T follicular helper cell (primary cell): ENCODE results near the gene LRRFIP2.

Experiments used
- DNase-seq: peaks from one replicate; pipeline ENCODE4 v3.0.0-alpha.2; 2020; ENCODE audit warnings: low read depth

LRRFIP2 gene

GRCh38 chr3:37025561-37026335, 148.6 kb downstream of the LRRFIP2 start:
- no peak for DNase-seq

GRCh38 chr3:37024820-37025405, 149.5 kb downstream of the LRRFIP2 start:
- no peak for DNase-seq

- DNase-seq = no peak
Measured at GRCh38 chr3:37024092-37024491, 150.3 kb downstream of the LRRFIP2 start.

GRCh38 chr3:37017683-37018082, 156.7 kb downstream of the LRRFIP2 start:
- DNase-seq = no peak

- no peak for DNase-seq
Measured at GRCh38 chr3:37016903-37017302, 157.5 kb downstream of the LRRFIP2 start.

- no peak for DNase-seq
Measured at GRCh38 chr3:37015642-37016041, 158.7 kb downstream of the LRRFIP2 start.

- no peak for DNase-seq
Measured at GRCh38 chr3:37014620-37015019, 159.8 kb downstream of the LRRFIP2 start.
